MM.1S (cell line): ENCODE data around the gene TMPRSS9.

Experiments used
- CTCF ChIP-seq: fragments of 300-600 bp; sonication (generic); IDR thresholded peaks from 2 replicates; pipeline ENCODE4 v1.5.1; 2016; ENCODE audit warnings: antibody characterized with exemption, low read length, mixed read lengths
- EZH2 ChIP-seq: fragments of 300-600 bp; sonication (generic); optimal IDR thresholded peaks from 2 replicates; pipeline ENCODE3; 2017; ENCODE audit warnings: low read depth, mild to moderate bottlenecking, antibody characterized with exemption, low read length, mixed read lengths

- TF ChIP-seq CTCF (no peak), EZH2 (no peak)
These were observed 33.2 kb upstream of the TMPRSS9 start for GRCh38 chr19:2326699-2327360.
